GM18907 (cell line): ENCODE data around the gene CBL.

Source experiments
- ATAC-seq: cut with Tn5 transposase; IDR thresholded peaks from one replicate; pipeline ENCODE4 v1.9.1; 2021; ENCODE audit warnings: mild to moderate bottlenecking, moderate library complexity; ENCODE audit not compliant: unreplicated experiment

Gene CBL

DNA sequence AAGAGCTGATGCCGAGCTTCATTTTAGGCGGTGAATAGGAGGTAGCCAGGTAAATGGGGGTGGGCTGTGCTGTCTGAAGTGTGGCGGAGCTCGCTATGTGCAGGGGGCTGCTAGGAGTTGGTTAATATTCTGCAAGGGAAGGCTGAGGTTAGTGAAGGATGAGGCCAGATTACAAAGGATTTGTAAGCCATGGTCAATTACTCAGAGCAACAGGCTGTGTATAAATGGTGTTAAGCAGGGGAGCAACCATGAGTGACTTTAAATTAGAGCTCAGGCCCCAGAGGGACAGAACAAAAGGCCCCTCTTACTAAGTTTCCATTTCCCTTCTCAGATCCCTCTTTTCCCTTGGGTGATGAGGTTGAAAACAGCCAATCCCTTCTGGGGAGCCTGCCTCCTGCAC, 118.0 kb downstream of the CBL start:
- ATAC-seq, result no peak

DNA sequence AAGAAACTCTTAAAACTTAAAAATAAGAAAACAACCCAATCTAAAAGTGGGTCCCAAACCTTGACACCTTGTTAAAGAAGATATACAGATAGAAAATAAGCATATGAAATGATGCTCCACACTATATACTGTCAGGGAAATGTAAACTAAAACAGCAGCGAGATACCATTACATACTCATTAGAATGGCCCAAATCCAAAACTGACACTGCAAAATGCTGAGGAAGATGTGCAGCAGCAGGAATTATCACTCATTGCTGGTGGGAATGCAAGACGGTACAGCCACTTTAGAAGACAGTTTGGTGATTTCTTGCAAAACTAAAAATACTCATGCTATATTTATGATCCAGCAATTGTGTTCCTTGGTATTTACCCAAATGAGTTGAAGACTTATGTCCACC, 123.2 kb downstream of the CBL start:
- no peak for ATAC-seq

DNA sequence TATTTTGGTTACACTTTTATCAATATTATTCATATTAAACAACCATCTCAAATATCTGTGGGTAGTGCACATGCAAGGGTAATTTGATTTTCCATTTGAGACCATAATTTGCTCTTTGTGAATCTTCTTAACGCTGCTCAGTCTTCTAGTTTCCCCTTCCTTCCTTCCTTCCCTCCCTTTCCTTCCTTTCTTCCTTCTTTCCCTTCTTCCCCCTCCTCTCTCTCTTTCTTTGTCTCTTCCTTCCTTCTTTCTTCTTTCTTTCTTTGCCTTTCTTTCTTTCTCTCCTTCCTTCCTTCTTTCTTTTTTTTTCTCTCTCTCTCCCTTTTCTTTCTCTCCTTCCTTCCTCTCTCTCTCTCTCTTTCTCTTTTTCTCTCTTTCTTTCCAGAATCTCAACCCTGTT, 124.1 kb downstream of the CBL start:
- ATAC-seq, result no peak

DNA sequence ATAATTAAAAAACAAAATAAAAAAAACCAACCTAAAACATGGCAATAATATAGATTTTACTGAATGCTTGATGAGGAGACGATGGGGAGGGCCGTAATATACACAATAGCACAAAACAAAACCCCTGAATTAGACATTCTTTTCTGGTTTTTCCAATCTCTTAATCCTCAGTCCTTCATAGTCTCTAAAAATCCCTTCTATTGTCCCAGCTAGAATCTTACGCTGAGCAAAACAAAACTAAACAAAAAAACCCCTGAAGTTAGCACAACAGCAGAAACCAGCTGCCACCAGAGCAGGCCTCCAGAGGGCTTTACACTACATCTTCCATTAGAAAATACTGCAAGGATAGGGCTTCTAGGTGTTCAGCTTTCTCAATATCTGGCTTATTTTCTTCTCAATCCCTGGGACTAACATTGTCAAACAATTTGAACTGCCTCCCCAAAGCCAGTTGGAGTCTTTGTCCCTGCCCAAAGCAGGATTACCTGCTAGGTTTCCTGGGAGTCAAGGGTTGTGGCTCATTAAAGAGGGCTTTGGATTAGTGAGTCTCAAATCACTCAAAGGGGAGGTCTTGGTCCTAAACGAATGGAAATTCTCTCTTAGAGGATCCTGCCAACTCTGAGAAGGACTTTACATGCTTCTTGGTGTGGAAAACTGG, 126.1 kb downstream of the CBL start:
- no peak for ATAC-seq

DNA sequence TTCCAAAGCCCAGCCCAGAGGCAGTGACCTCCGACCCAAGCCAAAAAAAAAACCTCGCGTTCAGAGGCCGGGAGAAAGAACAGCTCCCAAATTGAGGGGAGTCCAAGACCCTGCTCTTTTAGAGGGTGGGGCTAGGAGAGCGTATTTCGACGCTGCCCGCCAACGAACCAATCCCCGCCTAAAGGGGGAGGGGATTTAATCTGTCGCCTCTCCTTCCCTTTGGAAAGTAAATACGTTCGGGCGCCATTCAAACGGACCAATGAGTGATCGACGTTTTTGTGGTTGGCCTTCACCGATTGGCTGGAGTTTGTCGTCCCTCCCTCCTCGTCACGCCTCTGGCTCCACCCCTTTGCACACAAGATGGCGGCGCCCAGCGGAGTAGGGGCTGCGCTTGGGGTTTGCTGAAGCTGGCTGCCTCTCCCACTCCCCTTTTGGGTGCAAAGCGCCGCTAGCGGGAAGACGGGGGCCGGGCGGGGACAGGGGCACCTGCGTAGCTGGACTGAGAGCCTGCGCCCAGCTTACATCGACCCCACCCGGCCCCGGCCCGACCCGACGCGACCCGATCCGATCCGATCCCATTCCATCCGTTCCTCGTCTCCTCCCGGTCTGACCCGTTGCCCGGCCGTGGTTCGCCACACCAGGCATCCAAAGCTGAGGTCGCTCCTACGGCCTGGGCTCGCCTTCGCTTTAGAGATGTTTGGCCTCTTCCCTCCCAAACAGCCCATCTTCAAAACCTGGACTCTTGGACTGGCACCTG, 128.2 kb downstream of the CBL start, which contains the start of gene RNF26:
TSS of gene RNF26 (plus strand) at position 354 of the 757 bp plus-strand sequence. CDS start 596 bp downstream, outside the sequence.
- ATAC-seq, result peak; percentile 91

DNA sequence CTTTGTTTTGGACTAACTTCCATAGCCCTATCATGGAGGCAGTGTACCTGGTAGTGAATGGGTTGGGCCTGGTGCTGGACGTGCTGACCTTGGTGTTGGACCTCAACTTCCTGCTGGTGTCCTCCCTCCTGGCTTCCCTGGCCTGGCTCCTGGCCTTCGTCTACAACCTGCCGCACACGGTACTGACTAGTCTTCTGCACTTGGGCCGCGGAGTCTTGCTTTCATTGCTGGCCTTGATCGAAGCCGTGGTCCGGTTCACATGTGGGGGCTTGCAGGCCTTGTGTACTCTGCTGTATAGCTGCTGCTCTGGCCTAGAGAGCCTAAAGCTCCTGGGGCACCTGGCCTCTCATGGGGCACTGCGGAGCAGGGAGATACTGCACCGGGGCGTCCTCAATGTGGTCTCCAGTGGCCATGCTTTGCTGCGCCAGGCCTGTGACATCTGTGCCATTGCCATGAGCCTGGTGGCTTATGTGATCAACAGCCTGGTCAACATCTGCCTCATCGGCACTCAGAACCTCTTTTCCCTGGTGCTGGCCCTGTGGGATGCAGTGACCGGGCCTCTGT, 129.0 kb downstream of the CBL start:
- ATAC-seq, result no peak

DNA sequence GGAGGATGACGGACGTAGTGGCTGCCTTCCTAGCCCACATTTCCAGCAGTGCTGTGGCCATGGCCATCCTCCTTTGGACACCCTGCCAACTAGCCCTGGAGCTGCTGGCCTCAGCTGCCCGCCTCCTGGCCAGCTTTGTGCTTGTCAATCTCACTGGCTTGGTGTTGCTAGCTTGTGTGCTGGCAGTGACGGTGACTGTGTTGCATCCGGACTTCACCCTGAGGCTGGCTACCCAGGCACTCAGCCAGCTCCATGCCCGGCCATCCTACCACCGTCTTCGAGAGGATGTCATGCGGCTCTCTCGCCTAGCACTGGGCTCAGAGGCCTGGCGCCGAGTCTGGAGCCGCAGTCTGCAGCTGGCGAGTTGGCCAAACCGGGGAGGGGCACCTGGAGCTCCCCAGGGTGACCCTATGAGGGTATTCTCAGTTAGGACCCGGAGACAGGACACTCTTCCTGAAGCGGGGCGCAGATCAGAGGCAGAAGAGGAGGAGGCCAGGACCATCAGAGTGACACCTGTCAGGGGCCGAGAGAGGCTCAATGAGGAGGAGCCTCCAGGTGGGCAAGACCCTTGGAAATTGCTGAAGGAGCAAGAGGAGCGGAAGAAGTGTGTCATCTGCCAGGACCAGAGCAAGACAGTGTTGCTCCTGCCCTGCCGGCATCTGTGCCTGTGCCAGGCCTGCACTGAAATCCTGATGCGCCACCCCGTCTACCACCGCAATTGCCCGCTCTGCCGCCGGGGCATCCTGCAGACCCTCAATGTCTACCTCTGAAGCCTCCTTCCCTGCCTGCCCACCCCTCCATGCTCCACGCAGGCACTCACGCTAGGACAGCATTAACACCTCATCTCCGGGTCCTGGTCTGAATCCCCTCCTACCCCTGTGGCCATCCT, 129.8 kb downstream of the CBL start:
- ATAC-seq, result no peak

DNA sequence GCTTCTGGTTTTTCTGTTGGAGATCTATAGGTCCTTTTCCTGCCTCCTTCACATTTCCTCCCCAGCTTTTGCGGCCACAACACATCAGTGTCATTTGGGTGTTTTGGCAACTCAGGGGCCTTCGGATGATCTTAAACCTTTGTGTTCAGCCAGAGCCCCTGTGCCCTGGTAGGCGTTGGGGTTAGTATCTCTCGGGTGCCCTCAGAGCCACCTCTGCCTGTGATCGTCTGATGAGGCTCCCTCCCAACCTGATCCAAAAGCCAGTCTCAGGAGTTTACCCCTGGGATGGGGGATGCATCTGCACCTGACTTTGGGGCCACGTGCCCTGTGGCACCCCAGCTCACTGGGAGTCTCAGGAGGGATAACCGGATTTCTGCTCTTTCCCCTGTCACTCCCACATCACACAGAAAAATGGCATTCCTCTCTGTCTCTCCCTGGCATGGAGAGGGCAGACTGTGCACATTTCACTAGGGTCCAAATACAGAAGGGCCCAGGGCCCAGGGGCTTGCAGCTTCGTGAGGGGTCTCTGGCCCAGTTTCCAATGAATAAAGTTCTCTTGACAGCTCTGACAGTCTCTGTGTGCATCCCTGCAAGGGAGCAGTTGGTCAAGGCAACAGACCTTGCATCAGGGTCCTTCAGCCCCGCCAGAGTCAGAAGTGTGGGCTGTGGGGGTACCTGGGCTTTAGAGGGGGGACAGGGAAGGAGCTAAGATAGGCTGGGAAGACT, 130.8 kb downstream of the CBL start:
- ATAC-seq, result no peak

DNA sequence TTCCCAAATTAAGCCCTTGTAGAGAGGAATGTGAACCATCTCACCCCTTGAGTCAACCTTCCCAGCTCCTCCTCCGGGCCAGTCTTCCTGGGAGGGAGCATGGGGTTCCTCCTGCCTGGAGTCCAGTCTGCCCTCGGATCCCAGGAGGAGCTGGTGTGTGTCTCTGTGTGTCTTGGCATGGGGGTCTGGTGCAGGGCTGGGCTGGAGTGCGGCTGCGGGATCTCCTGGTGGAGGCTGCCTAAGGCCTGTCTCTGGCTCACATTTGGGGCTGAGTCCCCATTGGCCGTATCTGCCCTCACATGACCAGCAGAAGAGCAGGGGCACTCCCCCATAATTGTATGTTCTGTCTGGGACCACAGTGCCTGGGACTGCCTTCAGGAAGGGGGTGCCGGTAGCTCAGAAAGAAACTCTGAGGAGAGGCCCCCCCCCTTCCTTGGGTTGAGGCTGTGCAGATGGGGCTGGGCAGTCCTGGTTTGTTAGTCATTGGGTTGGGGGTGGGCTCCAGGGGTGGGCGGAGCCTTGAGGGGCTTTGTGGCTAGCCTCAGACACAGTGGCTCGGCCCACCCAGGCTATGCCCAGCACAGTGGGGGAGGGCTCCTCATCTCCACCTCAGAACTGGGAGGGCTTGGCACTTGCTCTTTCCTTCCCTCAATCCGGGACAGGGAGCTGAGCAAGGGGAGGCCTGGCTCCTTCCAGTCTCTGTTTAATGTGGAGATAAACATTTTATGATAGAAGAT, 131.6 kb downstream of the CBL start:
- no peak for ATAC-seq

DNA sequence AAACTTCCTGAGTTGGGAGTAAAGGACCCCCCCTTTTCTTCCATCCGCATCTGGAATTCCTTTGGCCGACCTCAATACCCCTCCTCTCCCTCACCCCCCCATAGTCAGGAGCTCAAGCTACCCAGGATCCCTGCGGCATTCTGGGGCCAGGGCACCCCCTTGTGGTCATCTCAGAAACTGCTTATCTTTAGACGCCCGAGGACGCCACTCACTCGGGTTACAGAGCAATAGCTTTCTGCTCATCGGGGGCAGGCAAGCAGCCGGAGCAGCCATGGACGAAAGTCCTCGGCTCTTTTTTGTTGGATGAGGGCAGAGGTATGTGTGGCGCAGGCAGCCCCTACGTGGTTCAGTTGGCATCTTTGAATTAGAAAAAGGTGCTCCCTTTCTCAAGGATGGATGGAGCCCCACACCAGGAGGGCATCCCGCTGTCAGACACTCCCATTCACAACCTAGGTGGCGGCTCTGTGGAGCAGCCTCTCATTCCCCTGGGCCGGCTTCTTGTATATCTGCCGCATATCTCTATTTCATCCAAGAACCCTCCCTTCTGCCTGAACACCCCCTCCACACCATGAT, 132.3 kb downstream of the CBL start:
- ATAC-seq, result peak; percentile 26

DNA sequence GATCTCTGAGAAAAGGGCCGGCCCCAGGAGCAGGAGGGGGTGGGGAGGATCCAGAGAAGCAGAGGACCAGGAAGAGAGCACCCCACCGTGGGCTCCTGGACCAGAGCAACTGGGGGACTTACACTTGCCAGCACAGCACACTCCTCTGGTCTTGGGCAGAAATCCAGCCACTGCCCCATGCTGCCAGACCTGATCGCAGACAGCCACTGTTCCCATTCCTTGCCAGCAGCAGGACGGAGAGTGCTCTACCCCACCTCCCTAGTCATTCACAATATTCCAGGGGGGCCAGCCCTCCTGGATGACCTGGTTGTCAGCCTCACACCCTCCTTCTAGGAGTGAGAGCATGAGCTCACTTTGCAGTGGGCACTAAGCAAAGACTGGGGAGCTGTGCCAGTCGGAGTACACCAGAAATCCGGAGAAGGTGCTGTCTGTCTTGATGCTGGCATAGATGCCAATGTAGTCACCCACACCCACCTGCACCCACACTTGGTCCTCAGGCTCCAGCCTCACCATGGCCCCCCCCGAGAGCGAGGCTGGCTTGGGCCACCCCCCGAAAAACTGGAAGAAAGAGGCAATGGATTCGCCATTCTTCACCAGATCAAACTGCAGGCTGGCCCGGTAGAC, 132.9 kb downstream of the CBL start:
- no peak for ATAC-seq

DNA sequence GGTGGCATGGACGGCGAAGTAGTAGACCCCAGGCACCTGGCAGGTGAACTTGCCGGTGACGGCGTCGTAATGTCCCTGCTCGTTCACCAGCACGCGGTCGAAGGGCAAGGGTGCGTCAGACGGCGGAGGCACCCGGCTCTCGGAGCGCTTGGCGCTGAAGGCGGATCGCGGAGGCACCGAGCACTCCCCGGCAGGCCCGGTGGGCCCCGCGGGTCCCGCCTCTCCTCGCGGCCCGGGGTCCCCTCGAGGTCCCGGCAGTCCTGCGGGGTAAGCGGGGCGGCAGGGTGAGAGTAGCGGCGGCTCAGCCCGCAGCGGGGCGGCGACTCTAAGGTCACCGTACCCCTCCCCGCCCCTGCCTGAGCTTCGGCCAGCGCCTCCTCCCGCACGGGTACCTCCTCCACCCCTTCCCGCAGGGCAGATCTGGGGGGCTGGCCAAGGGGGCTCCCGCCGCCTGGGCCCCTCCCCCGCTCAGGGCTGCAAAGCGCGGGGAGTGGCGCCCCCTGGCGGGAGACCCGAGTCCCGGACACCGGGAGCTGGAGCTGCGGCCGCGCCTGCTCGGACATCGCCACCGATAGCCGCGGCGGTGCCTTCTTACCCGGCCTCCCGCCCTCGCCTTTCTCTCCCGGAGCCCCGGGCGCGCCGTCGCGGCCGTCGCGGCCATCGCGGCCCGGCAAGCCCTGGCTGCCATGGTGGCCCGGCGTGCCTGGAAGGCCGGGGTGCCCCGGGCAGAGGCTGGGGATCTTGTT, 133.6 kb downstream of the CBL start:
- ATAC-seq, result peak; percentile 35

DNA sequence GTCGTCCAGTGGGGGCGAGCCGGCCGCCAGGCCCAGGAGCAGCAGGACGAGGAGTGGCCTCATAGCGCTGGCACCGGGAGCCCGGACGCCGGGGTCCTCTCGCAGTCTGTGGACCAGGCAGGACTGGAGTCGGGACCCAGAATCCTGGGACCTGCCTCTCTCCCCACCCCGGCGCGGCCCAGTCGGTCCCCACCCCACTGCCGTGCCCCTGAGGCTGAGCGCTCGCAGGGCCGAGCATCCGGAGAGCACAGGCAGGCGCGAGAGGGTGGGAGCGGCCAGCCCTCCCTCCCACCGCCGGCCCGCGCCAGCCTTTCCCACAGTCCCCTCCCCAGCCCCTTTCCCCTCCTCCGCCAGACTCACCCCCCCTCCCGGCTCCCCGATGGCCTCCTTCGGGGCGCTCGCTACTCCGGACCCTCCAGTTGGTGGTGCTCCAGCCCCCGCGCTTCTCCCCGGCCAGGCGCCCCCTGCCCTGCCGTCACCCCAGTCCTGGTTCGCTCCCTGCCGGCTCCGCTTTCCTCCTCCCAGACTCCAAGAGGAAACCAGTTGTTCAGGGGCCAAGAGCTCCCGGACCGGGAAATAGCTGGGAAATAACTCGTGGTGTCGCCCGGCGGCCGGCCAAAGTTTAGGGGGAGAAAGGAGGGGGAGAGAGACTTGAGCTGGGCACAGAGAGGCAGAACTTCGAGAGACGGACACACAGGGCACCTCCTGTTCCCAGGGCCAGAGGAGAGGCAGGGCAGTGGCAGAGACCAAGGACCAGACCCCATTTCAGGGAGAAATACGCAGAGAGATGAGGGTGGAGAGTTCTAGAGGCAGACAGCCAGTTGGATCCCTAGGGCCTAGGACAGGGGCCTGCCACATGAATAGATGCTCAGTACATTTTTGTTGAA, 134.4 kb downstream of the CBL start, which contains the start of gene C1QTNF5:
TSS of gene C1QTNF5 (minus strand) at position 549 of the 887 bp plus-strand sequence. CDS start at position 63, 486 bp downstream.
- ATAC-seq, result no peak

DNA sequence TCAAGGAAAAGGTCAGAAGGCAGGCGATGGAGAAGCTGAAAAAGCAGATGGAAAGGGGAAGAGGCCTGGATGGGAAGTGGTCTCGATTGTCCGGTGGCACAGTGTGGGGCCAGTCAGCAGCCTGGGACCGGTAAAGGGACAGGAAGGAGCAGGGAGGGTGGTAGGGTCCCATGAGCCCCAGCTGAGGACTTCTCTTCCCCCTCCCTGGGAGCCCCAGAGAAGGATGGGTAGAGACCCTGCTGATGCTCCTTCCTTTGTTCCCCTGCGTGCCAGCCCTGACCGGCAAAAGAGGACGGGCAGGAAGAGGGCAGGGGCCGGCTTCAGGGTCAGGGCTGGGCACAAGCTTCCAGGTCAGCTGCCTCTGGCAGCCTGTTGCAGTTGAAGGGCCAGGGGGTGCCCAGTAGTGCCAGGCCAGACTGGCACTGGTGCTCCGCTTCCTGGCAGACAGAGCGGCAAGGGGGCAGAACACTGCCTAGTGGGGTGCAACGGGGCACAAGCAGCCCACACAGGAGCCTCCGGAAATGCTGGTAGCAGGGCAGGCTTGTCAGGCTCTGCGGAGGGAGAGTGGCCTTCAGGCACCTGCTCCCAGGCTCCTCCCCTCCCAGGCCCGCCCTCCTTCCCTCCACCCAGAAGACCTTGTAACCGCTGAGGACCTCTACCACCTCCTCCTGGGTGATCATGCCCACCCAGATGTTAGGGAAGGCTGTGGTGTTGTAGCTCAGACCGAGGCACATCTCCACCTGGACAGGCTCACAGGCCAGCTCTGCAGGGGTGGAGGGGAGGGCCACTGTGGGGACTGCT, 135.3 kb downstream of the CBL start:
- ATAC-seq, result no peak

DNA sequence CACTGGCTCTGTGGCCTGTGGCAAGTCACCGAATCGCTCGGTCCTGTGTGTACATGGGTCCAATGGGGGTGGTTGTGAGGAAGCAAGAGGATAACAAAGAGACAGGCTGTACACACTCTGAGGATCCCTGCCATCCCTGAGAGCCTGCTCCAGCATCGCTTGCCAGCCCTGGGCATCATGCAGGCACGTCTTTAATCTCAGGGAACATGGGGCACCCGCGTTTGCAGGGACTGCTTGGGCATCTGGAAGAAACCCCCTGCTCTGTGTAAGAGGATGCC, 135.8 kb downstream of the CBL start:
- no peak for ATAC-seq

DNA sequence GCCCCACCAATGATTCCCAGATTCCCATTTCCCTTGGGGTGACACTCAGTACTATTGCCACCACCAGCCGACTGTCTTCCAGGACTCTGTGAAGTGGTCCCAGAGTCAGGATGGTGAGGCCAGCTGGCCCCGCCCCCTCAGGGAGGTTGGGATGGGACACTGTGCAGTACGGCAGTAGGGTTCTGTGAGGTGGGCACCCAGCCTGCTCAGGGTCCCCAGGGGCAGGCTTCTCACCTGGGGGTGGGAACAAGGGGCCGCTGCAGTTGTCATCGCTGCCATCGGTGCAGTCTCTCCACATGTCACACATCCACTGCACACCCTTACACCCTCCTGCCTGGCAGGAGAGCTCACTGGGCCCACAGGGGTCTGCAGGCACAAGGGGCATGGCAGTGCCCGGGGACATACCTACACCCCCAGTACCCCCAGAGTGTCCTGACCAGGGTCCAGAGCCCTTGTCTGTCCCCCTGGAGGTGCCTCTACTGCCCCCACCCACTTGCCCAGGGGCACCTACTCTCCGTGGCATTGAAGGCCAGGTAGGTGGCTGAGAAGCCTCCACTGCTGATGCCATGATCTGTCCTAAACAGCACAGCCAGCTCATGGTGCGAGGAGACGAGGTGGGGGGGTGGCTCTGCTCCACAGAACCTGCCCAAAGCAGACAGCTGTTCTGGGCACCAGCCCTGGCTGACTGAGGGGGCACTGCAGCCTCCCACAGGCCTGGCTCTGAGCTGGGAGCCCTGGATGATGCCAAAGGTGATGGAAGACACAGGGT, 136.4 kb downstream of the CBL start:
- no peak for ATAC-seq
